SK-N-MC (cell line): Measurements from ENCODE around the gene SLC16A9.

Experiments used
- EZH2 ChIP-seq: fragments of 200-600 bp; sonication (generic); IDR thresholded peaks from one replicate; pipeline ENCODE4 v1.6.1; 2017; ENCODE audit warnings: antibody characterized with exemption
- FOXP2 ChIP-seq: optimal IDR thresholded peaks from 2 replicates; pipeline ENCODE3; 2011; ENCODE audit warnings: mild to moderate bottlenecking, moderate library complexity; ENCODE audit not compliant: insufficient read depth; ENCODE audit errors: extremely low read length, control extremely low read depth
- POLR2AphosphoS5 ChIP-seq: IDR thresholded peaks from 2 replicates; pipeline ENCODE4 v1.6.1; 2012; ENCODE audit warnings: mild to moderate bottlenecking, low read depth, low read length, borderline replicate concordance

DNA sequence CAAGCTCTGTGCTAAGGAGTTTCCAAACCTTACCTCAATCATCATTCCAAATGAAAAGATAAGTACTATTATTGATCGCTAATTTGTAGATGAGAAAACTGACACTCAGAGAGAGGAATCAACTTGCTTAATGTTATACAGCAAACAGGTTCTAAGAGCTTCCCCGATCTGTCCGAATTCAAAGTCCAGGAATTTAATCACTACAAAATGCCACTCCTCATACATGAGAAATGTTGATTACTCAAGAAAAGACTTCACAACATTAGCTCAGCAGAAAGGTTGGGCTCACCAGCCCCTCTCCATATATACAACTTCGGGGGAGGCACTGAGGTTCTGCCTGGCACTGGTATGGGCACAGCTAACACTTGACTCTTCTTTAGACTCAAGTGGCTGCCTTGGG lies 80.7 kb downstream of the SLC16A9 start:
- TF ChIP-seq POLR2AphosphoS5 (no peak), EZH2 (no peak), FOXP2 (no peak)
